PFSK-1 (cell line): ENCODE measurements around the gene LRRC71.

Experiments
- FOXP2 ChIP-seq: optimal IDR thresholded peaks from 2 replicates; pipeline ENCODE3; 2011; ENCODE audit warnings: borderline replicate concordance, control low read depth, inconsistent platforms; ENCODE audit not compliant: insufficient read depth; ENCODE audit errors: extremely low read length, extremely low read depth
- POLR2AphosphoS5 ChIP-seq: IDR thresholded peaks from 2 replicates; pipeline ENCODE4 v1.6.1; 2012; ENCODE audit warnings: low read depth, mild to moderate bottlenecking, control low read depth, low read length, moderate library complexity
- SIN3A ChIP-seq: IDR thresholded peaks from 2 replicates; pipeline ENCODE4 v1.6.1; 2012; ENCODE audit warnings: mild to moderate bottlenecking, low read length, moderate library complexity, borderline replicate concordance; ENCODE audit not compliant: insufficient read depth
- TAF1 ChIP-seq: IDR thresholded peaks from 2 replicates; pipeline ENCODE4 v1.6.1; 2012; ENCODE audit warnings: low read length, control low read depth, borderline replicate concordance; ENCODE audit not compliant: insufficient read depth

DNA sequence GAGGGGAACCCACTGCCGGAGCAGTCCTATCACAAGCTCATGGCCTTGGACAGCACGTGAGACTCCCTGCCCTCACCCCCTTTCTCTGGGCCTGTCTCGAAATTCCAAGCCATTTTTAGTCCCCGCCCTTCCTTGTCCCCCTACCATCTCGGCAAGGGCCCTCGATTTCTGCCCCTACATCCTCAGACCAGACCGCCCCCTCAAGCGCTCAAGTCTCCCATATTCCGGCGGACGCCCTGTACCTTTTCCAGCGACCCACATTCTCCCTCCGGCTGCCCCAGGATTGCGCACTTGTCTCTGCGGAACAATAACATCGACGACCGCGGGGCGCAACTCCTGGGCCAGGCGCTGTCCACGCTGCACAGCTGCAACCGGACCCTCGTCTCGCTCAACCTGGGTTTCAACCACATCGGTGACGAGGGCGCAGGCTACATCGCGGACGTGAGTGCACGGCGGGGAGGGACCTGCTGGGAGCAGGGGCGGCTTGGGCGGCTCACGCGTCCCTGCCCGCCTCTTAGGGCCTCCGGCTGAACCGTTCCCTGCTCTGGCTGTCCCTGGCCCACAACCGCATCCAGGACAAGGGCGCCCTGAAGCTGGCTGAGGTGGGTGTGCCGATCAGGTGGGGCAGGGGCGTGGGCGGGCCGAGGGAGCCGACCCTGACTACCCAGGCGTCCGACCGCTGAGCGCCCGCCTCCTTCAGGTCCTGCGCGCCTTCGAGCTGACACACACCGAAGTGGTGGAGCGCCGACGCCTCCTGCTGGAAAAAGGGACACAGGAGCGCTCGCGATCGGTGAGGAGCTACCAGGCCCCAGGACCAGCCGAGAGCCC, 7.0 kb downstream of the LRRC71 start:
- TF ChIP-seq TAF1: no peak
- TF ChIP-seq POLR2AphosphoS5: no peak
- TF ChIP-seq SIN3A: no peak
- TF ChIP-seq FOXP2: no peak
